Measurements from ENCODE around the gene NHS. TPM values are rescaled to one million over a fixed set of nuclear protein-coding genes. Genes with fewer than 3 reads are reported as not detected.

NHS gene
- total RNA-seq, 1 donor from 2014 or later = 2.5 TPM

DNA sequence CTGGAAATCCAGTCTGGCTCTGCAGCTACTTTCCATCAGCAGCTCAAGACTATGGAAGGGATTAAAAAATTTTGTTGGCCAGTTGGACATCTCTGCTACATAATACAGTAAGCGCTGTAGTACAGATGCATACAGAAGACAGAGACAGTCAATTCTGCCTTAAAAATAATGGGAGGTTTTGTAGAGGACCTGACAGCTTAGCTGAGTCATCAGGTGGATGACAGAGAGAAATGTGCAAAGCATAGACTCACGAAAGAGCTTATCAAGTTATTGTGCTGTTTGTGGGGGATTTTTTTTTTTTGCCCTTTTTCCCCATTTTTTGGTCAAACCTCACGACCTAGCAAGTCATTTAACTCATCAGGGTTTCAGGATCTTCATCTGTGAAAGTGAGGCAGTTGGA lies 213.3 kb downstream of the NHS start:
- Histone ChIP-seq H3K27ac (no peak overlapping the region), H3K4me1 (no peaks in the 10 kb centered on the region), H3K36me3 (no peaks in the 10 kb centered on the region), H3K27me3 (no peaks in the 10 kb centered on the region), H3K9me3 (no peaks in the 10 kb centered on the region), H3K4me3 (no peak overlapping the region)
- TF ChIP-seq, protein P1, sequence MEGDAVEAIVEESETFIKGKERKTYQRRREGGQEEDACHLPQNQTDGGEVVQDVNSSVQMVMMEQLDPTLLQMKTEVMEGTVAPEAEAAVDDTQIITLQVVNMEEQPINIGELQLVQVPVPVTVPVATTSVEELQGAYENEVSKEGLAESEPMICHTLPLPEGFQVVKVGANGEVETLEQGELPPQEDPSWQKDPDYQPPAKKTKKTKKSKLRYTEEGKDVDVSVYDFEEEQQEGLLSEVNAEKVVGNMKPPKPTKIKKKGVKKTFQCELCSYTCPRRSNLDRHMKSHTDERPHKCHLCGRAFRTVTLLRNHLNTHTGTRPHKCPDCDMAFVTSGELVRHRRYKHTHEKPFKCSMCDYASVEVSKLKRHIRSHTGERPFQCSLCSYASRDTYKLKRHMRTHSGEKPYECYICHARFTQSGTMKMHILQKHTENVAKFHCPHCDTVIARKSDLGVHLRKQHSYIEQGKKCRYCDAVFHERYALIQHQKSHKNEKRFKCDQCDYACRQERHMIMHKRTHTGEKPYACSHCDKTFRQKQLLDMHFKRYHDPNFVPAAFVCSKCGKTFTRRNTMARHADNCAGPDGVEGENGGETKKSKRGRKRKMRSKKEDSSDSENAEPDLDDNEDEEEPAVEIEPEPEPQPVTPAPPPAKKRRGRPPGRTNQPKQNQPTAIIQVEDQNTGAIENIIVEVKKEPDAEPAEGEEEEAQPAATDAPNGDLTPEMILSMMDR (IDR thresholded peaks at IDR 0.05) = no peak
- intact Hi-C loops (cut with DNase I) = no loop called here
- ATAC-seq (no peak), DNase-seq (no peak)

DNA sequence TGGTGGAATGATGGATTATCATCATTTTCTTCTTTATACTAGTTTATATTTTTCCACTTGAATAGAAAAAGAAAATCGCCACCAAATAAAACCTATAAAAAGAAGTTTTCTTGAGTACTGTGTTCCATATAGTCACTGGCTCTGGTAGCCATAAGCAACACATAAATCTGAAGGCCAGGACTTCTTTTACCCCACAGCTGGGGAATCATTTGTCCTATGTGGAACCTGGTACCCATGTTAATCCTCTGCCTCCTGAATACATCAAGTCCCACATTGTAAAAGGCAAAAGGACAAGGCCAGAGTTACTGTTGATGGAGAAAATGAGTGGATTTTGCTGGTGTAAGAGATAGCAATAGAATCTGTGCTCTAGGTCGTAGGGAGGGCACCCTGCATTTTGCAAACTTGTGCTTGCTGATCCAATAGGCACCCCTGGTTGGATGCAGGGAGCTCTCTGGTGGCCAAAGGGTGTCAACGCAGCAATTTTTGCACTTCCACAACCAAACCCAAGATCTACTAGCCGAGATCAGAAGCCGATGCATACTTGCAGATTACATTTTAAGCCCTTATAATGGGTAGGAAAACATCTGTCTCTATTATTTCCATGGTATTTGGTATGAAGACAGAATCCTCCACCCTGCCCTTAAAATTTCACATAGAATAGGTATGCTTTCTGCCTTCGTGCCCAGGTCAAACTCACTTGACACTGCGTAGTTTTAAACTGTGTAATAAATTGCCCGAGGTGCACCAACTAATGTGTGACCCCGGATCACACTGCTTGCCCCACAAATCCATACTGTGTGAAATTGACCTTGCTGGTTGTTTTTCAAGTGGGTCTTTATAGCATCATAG lies 216.1 kb downstream of the NHS start:
- peak overlapping the region; percentile 10 for H3K4me3 ChIP-seq

DNA sequence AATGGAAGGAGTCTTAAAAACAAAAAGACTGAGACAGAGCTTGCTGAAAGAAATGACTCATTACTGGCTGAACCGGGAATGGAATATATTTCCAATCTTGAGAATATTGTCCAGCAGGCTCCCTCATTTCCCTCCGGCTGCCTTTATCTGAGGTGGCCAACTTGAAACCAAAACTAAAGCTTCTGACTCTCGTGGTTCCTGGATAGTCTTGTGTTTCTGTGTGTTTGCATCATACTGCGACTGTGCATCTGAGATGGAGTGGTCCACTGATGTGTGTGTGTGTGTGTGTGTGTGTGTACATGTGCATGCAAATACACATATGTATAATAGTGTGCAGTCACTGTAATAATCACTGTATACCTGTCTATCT lies 216.7 kb downstream of the NHS start:
- no peaks in the 10 kb centered on the region for H3K4me1 ChIP-seq
- no peak overlapping the region for H3K27ac ChIP-seq
- TF ChIP-seq, protein P1 (IDR thresholded peaks at IDR 0.05) = no peak
- no peaks in the 10 kb centered on the region for H3K9me3 ChIP-seq
- ATAC-seq (no peak), DNase-seq (no peak)
- no peaks in the 10 kb centered on the region for H3K27me3 ChIP-seq
- H3K36me3 ChIP-seq = no peaks in the 10 kb centered on the region
- intact Hi-C loops (cut with DNase I) = no loop called here
- peak overlapping the region; percentile 10 for H3K4me3 ChIP-seq

More for the DNA sequence above, 216.1 kb downstream of the NHS start:
- intact Hi-C loops (cut with DNase I) = no loop called here
- DNase-seq (no peak), ATAC-seq (peak; percentile 94)
- Histone ChIP-seq H3K4me1 (no peaks in the 10 kb centered on the region), H3K27ac (no peak overlapping the region), H3K36me3 (no peaks in the 10 kb centered on the region), H3K27me3 (no peaks in the 10 kb centered on the region), H3K9me3 (no peaks in the 10 kb centered on the region)
- TF ChIP-seq, protein P1 (IDR thresholded peaks at IDR 0.05) = peak; percentile 63

DNA sequence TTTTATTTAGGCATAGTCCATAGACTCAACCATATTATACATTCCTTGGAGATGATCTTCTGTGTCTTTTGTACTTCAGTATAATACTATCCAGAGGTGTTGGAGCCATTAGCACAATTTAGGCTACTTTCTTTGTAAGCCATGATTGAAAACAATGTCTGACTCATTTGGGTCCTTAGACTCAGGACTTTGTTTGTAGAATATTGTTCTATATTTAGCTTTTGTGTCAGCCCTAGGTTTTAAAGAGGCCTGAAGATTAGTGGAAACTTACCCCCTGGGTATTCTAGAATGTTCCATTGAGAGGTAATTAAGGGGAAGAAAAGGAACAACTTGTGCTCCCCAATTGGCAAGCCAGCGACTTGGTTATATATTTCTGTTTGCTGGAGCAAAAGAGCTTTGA lies 217.1 kb downstream of the NHS start:
- Histone ChIP-seq H3K36me3 (no peaks in the 10 kb centered on the region), H3K9me3 (no peaks in the 10 kb centered on the region), H3K4me1 (no peaks in the 10 kb centered on the region), H3K27me3 (no peaks in the 10 kb centered on the region), H3K27ac (no peak overlapping the region), H3K4me3 (no peak overlapping the region)
- no peak for ATAC-seq
- intact Hi-C loops (cut with DNase I) = no loop called here
- TF ChIP-seq, protein P1 (IDR thresholded peaks at IDR 0.05) = no peak
- DNase-seq = no peak

DNA sequence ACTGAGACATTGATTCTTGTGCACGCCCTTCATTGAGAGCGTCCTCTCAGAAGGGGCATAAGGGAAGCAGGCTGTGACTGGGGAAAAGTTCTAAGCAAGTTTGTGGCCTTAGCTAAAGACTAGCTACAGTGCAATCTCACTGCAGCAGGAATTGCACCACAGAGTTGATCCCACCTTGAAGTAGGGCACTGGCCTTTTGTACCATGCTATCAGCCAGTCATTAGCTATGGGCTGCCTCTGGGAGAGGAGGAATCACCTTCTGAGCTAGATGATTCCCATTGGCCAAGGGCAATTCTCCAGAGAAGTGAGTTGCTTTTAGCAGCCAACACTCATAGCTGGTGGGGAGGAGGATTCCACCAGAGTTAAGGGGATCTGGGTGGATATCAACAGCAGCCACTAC lies 219.7 kb downstream of the NHS start:
- Histone ChIP-seq H3K9me3 (no peaks in the 10 kb centered on the region), H3K27ac (no peak overlapping the region), H3K4me1 (no peaks in the 10 kb centered on the region), H3K4me3 (no peak overlapping the region), H3K27me3 (no peaks in the 10 kb centered on the region), H3K36me3 (no peaks in the 10 kb centered on the region)
- ATAC-seq (no peak), DNase-seq (no peak)
- intact Hi-C loops (cut with DNase I) = no loop called here
- TF ChIP-seq, protein P1 (IDR thresholded peaks at IDR 0.05) = no peak

All from upper lobe of right lung (tissue), 1 donor.